Spleen (tissue), 11 donors: ENCODE measurements around the gene CSH2. TPM values are rescaled to one million over a fixed set of nuclear protein-coding genes. Genes with fewer than 3 reads are reported as not detected.
"Not testable (repeated sequence)": the region's sequence is repeated elsewhere in the genome, so short reads cannot be mapped to it uniquely, and the experiment has no call there.

ENCODE experiments used
- DNase-seq: peaks from one replicate; pipeline ENCODE4 v3.0.0-alpha.2; 2020
- H3K27ac ChIP-seq, 8 donors: fragments of 200-600 bp; sonication (generic) in 7 of 8; 1 replicate in 4 of 8; 2 replicates in 4 of 8; pipeline versions ENCODE4 v1.5.0 to v1.8.0; 2016 to 2021; ENCODE audit warnings: inconsistent platforms in 4 of 8, mild to moderate bottlenecking in 4 of 8, moderate library complexity in 1 of 8
- H3K27me3 ChIP-seq, 7 donors: fragments of 200-600 bp; sonication (generic) in 6 of 7; replicated peaks in 1 of 7; 1 replicate in 4 of 7; 2 replicates in 3 of 7; pipeline versions ENCODE4 v1.5.0 to v1.8.0; 2016 to 2021; ENCODE audit warnings: inconsistent platforms in 3 of 7, mild to moderate bottlenecking in 1 of 7
- H3K36me3 ChIP-seq, 6 donors: fragments of 200-600 bp; sonication (generic) in 5 of 6; 1 replicate in 4 of 6; 2 replicates in 2 of 6; pipeline versions ENCODE4 v1.5.0 to v1.8.0; 2016 to 2021; ENCODE audit warnings: inconsistent platforms in 2 of 6
- H3K4me1 ChIP-seq, 6 donors: fragments of 200-600 bp; sonication (generic) in 5 of 6; 1 replicate in 3 of 6; 2 replicates in 3 of 6; pipeline versions ENCODE4 v1.5.0 to v1.8.0; 2016 to 2021; ENCODE audit warnings: inconsistent platforms in 3 of 6
- H3K4me3 ChIP-seq, 8 donors: fragments of 200-600 bp; sonication (generic) in 7 of 8; 1 replicate in 4 of 8; 2 replicates in 4 of 8; pipeline versions ENCODE4 v1.5.0 to v1.8.0; 2016 to 2021; ENCODE audit warnings: inconsistent platforms in 4 of 8, mild to moderate bottlenecking in 4 of 8, moderate library complexity in 2 of 8
- H3K9me3 ChIP-seq, 8 donors: fragments of 200-600 bp; sonication (generic) in 7 of 8; 1 replicate in 4 of 8; 2 replicates in 4 of 8; pipeline versions ENCODE4 v1.5.0 to v1.8.0; 2016 to 2021; ENCODE audit warnings: inconsistent platforms in 4 of 8
- POLR2A ChIP-seq, 3 donors: fragments of 450-650 bp; IDR thresholded peaks; one replicate each; pipeline ENCODE4 v1.5.1; 2017; ENCODE audit warnings: antibody characterized with exemption in 3 of 3, mild to moderate bottlenecking in 1 of 3
- POLR2AphosphoS5 ChIP-seq, 3 donors: sonication (generic); formaldehyde crosslinking; IDR thresholded peaks; one replicate each; pipeline ENCODE4 v1.5.1; 2017; ENCODE audit warnings: antibody characterized with exemption in 3 of 3
- WGBS, 5 donors: extraction: QIAGEN DNeasy Blood & Tissue Kit in 3 of 5; methylation state at CpG; one replicate each; pipeline versions ENCODE4 v1.1.5 to v1.1.7; 2013 to 2018; 5-methylcytosine and 5-hydroxymethylcytosine counted together
- intact Hi-C: fragments of 100-400 bp; cut with DNase I; formaldehyde crosslinking; loops from one replicate; pipeline ENCODE4 v1.15.0; 2023; ENCODE audit warnings: low total_unique reads
- polyA plus RNA-seq, 3 donors: library from polyadenylated mRNA; stranded (reverse); fragments of 200-250 nt; gene quantifications; one replicate each; pipeline ENCODE4 v1.2.1, GENCODE V29; 2013
- total RNA-seq, 7 donors: library from RNA; depleted of rRNA in 3 of 7; stranded (reverse); fragments of >200 nt in 3 of 7; fragmentation: NEBNext Ultra II Directional in 4 of 7; extraction: Animal tissue kit (Norgen Biotek cat#: 25700) in 4 of 7; gene quantifications; one replicate each; pipeline versions ENCODE4 v1.1.0 to v1.2.1, GENCODE V29; 2016 to 2021
- TF ChIP-seq, protein P1 (sequence below), 11 experiments: fragments of 200-600 bp in 7 of 11; fragments of 450-650 bp in 4 of 11; sonication (generic) in 4 of 11; IDR thresholded peaks in 8 of 11; conservative IDR thresholded peaks in 3 of 11; 1 replicate in 7 of 11; 2 replicates in 4 of 11; pipeline versions ENCODE4 v1.4.0 to v1.8.0; 2016 to 2021; ENCODE audit warnings: antibody characterized with exemption in 11 of 11, inconsistent platforms in 4 of 11, mild to moderate bottlenecking in 1 of 11
- donor health status: healthy with polysubstance abuse.
- donor health status: DM: no; HTN: no; CAD: no; lungs with moderate emphysema.
- donor health status: DM: no; HTN: no; CAD: no.
- donor health status: Bipolar disorder and iron deficiency.
- donor health status: healthy.
- donor health status: DM: no; HTN: no; CAD: no.
- donor health status: DM: yes; HTN: yes; CAD: no.

The CSH2 gene
- total and polyA plus RNA-seq, 10 donors = not detected

DNA sequence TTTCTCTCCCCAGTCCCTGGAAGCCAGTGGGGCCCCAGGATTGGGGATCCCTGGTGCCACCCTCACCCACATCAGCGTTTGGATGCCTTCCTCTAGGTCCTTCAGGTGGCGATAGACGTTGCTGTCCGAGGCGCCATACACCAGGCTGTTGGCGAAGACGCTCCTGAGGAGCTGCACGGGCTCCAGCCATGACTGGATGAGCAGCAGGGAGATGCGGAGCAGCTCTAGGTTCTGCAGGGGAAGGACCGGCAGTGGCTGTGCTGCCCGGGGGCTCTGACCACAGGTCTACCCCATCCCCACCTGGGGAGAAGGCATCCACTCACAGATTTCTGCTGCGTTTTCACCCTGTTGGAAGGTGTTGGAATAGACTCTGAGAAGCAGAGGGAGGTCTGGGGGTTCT is 7.2 kb upstream of the CSH2 start:
- Histone ChIP-seq H3K9me3 (no peaks in the 10 kb centered on the region), H3K36me3 (no peaks in the 10 kb centered on the region), H3K4me3 (no peak overlapping the region), H3K27ac (no peak overlapping the region), H3K4me1 (peaks cover 0 to 3% (median 0%) of the 10 kb centered on the region in 6 donors), H3K27me3 (peaks cover 0 to 5% (median 0%) of the 10 kb centered on the region in 7 donors)
- DNase-seq = no peak
- intact Hi-C loops = no loop called here
- TF ChIP-seq, protein P1, sequence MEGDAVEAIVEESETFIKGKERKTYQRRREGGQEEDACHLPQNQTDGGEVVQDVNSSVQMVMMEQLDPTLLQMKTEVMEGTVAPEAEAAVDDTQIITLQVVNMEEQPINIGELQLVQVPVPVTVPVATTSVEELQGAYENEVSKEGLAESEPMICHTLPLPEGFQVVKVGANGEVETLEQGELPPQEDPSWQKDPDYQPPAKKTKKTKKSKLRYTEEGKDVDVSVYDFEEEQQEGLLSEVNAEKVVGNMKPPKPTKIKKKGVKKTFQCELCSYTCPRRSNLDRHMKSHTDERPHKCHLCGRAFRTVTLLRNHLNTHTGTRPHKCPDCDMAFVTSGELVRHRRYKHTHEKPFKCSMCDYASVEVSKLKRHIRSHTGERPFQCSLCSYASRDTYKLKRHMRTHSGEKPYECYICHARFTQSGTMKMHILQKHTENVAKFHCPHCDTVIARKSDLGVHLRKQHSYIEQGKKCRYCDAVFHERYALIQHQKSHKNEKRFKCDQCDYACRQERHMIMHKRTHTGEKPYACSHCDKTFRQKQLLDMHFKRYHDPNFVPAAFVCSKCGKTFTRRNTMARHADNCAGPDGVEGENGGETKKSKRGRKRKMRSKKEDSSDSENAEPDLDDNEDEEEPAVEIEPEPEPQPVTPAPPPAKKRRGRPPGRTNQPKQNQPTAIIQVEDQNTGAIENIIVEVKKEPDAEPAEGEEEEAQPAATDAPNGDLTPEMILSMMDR (IDR thresholded peaks at IDR 0.05 in 8 of 11, conservative IDR thresholded peaks at IDR 0.05 in 3 of 11) = no peak
- TF ChIP-seq POLR2A (IDR thresholded peaks at IDR 0.05) = no peak
- TF ChIP-seq POLR2AphosphoS5 (IDR thresholded peaks at IDR 0.05) = no peak
- WGBS, 5 donors = 83 to 94% (median 85%) methylated on average over 10 to 12 of the region's 12 CpGs

DNA sequence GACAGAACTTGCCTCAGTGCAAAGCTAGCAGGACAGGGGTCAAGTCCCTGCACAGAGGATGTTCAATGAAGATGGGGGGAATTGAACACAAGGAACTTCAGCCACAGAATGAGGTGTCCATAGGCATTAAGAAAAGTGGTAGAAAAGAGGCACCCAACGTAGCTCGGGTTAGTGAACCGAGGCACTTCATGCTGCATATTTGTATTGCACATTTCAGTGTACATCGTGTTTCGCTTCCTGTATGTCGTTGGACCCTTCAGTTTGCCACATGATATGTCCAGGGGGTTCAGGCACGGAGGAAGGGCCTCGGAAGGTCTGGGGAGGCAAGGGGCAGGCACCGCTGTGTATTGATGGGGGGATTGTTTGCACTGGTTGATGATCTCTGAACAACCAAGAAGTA is 4.9 kb upstream of the CSH2 start:
- intact Hi-C loops, H3K9me3 ChIP-seq, DNase-seq, H3K36me3 ChIP-seq, H3K27me3 ChIP-seq, H3K4me3 ChIP-seq, H3K27ac ChIP-seq, H3K4me1 ChIP-seq: not testable (repeated sequence)
- WGBS, 5 donors = 78 to 87% (median 83%) methylated on average over 9 of the region's 9 CpGs

- H3K4me3 ChIP-seq, intact Hi-C loops, H3K9me3 ChIP-seq, H3K4me1 ChIP-seq, H3K36me3 ChIP-seq, H3K27ac ChIP-seq, DNase-seq, H3K27me3 ChIP-seq: not testable (repeated sequence)
- WGBS, 5 donors = 76 to 90% (median 84%) methylated on average over 6 of the region's 6 CpGs
Measured at GRCh38 chr17:63874693-63875092, 1.2 kb upstream of the CSH2 start.

GRCh38 chr17:63874061-63874626 is 667 bp upstream of the CSH2 start:
- H3K27ac ChIP-seq, H3K4me3 ChIP-seq, H3K4me1 ChIP-seq, intact Hi-C loops, DNase-seq, H3K36me3 ChIP-seq, H3K9me3 ChIP-seq, H3K27me3 ChIP-seq: not testable (repeated sequence)
- WGBS, 5 donors = 64 to 93% (median 82%) methylated on average over 3 to 8 of the region's 8 CpGs

- WGBS, 5 donors = 87 to 90% (median 88%) methylated on average over 11 to 15 of the region's 15 CpGs
- H3K9me3 ChIP-seq, H3K4me1 ChIP-seq, H3K4me3 ChIP-seq, H3K36me3 ChIP-seq, intact Hi-C loops, H3K27me3 ChIP-seq, DNase-seq, H3K27ac ChIP-seq: not testable (repeated sequence)
Measured at GRCh38 chr17:63871646-63872365, 1.7 kb downstream of the CSH2 start.

- DNase-seq, H3K9me3 ChIP-seq, intact Hi-C loops, H3K4me1 ChIP-seq, H3K36me3 ChIP-seq, H3K27me3 ChIP-seq, H3K27ac ChIP-seq, H3K4me3 ChIP-seq: not testable (repeated sequence)
- 82 to 93% (median 89%) methylated on average over 4 of the region's 4 CpGs for WGBS, 5 donors
Measured at GRCh38 chr17:63870292-63870665, 3.2 kb downstream of the CSH2 start.
